Panc1 (cell line): Measurements from ENCODE around the gene ACER3. TPM values are rescaled to one million over a fixed set of nuclear protein-coding genes. Genes with fewer than 3 reads are reported as not detected.

Experiments
- ATAC-seq: fragments of 200-7000 bp; cut with Tn5 transposase; 2 replicates; pipeline ENCODE4 v1.9.1; 2020; ENCODE audit warnings: mild to moderate bottlenecking, moderate library complexity
- BruUV-seq: library from RNA; stranded (reverse); fragments of 400-500 nt; replicated peaks from 2 replicates; lab custom pipeline; 2021; lab: Mats Ljungman, UMichigan
- CTCF ChIA-PET: fragments of 300-600 bp; sonication (Branson Sonifier 250); formaldehyde crosslinking; loops from one replicate; lab custom pipeline; 2022; ENCODE audit warnings: antibody characterized with exemption; lab: Charles Lee
- POLR2A ChIA-PET: fragments of 300-600 bp; sonication (Branson Sonifier 250); formaldehyde crosslinking; loops from one replicate; lab custom pipeline; 2022; ENCODE audit warnings: antibody characterized with exemption; lab: Charles Lee
- DNase-seq: peaks from one replicate; pipeline ENCODE4 v3.0.0-alpha.2; 2010; ENCODE audit warnings: low read depth, low spot score
- H3K27ac ChIP-seq: 2 replicates; pipeline ENCODE4 v1.5.1; 2011; ENCODE audit warnings: mild to moderate bottlenecking, low read length, inconsistent platforms
- H3K27me3 ChIP-seq: fragments of 200-500 bp; sonication (Bioruptor generic); 2 replicates; pipeline ENCODE4 v1.6.0; 2014; ENCODE audit warnings: low read length, inconsistent platforms; ENCODE audit not compliant: control insufficient read depth, insufficient read depth
- H3K36me3 ChIP-seq: fragments of 200-500 bp; sonication (Bioruptor generic); 2 replicates; pipeline ENCODE4 v1.5.1; 2014; ENCODE audit warnings: inconsistent platforms, mild to moderate bottlenecking, low read length, moderate library complexity; ENCODE audit not compliant: control insufficient read depth, insufficient read depth
- H3K4me1 ChIP-seq: 2 replicates; pipeline ENCODE4 v1.5.1; 2011; ENCODE audit warnings: inconsistent platforms, mild to moderate bottlenecking, low read length, moderate library complexity; ENCODE audit not compliant: control insufficient read depth, insufficient read depth
- H3K4me3 ChIP-seq, 2 experiments: 2 replicates each; pipeline ENCODE4 v1.5.1; 2011 to 2012; ENCODE audit warnings: low read depth in 2 of 2, low read length in 2 of 2, mild to moderate bottlenecking in 2 of 2, inconsistent platforms in 1 of 2, moderate library complexity in 1 of 2
- H3K9me3 ChIP-seq: fragments of 200-500 bp; sonication (Bioruptor generic); 2 replicates; pipeline ENCODE4 v1.5.1; 2014; ENCODE audit warnings: low read depth, mild to moderate bottlenecking, inconsistent platforms, low read length, moderate library complexity; ENCODE audit not compliant: control insufficient read depth, insufficient read depth
- CTCF ChIP-seq: fragments of 450-650 bp; IDR thresholded peaks from 2 replicates; pipeline ENCODE4 v1.5.1; 2017; ENCODE audit warnings: mild to moderate bottlenecking
- POLR2AphosphoS5 ChIP-seq: IDR thresholded peaks from 2 replicates; pipeline ENCODE4 v1.6.1; 2012; ENCODE audit warnings: mild to moderate bottlenecking, low read depth, low read length, moderate library complexity
- SIN3A ChIP-seq: IDR thresholded peaks from 2 replicates; pipeline ENCODE4 v1.6.1; 2012; ENCODE audit warnings: low read depth, mild to moderate bottlenecking, low read length, moderate library complexity, borderline replicate concordance; ENCODE audit not compliant: insufficient read depth
- TCF7L2 ChIP-seq: IDR thresholded peaks from 2 replicates; pipeline ENCODE4 v1.6.1; 2011; ENCODE audit warnings: mild to moderate bottlenecking, low read depth, low read length, inconsistent platforms
- in situ Hi-C: cut with HindIII; loops from 2 replicates; pipeline ENCODE4 v1.10.0; 2016; ENCODE audit warnings: low sequenced_read_pairs, low pct_unique_long_range_greater_than_20kb
- intact Hi-C: fragments of 100-400 bp; cut with micrococcal nuclease; formaldehyde crosslinking; loops from one replicate; pipeline ENCODE4 v1.10.0; 2022; ENCODE audit not compliant: unreplicated experiment
- total RNA-seq: library from RNA; stranded (reverse); gene quantifications from one replicate; pipeline ENCODE4 v1.2.1, GENCODE V29; 2021; ENCODE audit not compliant: unreplicated experiment
- TF ChIP-seq, protein P1 (sequence below), 2 experiments: IDR thresholded peaks; 2 replicates each; pipeline ENCODE4 v1.6.1; 2011 to 2012; ENCODE audit warnings: low read depth in 2 of 2, control low read depth in 1 of 2, low read length in 1 of 2, mild to moderate bottlenecking in 1 of 2, moderate library complexity in 1 of 2; ENCODE audit not compliant: insufficient read depth in 1 of 2

ACER3 gene
- total RNA-seq, 1 experiment from 2014 or later, result 41.8 TPM

DNA sequence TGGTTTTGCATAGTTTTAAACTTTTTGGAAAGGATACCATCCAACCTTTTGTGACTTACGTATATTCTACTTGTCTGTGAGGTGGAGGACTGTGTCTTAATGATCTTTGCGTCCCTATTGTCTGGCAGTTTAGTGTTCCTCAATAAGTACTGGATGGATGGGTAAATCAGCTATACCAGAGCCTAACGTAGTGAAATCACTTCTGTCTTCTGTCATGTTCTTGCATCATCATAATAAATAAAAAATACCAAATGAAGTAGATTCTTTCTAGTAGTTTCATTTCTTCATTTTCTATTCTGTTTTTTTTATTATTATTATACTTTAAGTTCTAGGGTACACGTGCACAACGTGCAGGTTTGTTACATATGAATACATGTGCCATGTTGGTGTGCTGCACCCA lies 66.4 kb downstream of the ACER3 start:
- in situ Hi-C loops, result no loop called here
- TF ChIP-seq CTCF (no peak), POLR2AphosphoS5 (no peak), SIN3A (no peak), TCF7L2 (no peak)
- TF ChIP-seq, protein P1, sequence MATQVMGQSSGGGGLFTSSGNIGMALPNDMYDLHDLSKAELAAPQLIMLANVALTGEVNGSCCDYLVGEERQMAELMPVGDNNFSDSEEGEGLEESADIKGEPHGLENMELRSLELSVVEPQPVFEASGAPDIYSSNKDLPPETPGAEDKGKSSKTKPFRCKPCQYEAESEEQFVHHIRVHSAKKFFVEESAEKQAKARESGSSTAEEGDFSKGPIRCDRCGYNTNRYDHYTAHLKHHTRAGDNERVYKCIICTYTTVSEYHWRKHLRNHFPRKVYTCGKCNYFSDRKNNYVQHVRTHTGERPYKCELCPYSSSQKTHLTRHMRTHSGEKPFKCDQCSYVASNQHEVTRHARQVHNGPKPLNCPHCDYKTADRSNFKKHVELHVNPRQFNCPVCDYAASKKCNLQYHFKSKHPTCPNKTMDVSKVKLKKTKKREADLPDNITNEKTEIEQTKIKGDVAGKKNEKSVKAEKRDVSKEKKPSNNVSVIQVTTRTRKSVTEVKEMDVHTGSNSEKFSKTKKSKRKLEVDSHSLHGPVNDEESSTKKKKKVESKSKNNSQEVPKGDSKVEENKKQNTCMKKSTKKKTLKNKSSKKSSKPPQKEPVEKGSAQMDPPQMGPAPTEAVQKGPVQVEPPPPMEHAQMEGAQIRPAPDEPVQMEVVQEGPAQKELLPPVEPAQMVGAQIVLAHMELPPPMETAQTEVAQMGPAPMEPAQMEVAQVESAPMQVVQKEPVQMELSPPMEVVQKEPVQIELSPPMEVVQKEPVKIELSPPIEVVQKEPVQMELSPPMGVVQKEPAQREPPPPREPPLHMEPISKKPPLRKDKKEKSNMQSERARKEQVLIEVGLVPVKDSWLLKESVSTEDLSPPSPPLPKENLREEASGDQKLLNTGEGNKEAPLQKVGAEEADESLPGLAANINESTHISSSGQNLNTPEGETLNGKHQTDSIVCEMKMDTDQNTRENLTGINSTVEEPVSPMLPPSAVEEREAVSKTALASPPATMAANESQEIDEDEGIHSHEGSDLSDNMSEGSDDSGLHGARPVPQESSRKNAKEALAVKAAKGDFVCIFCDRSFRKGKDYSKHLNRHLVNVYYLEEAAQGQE (IDR thresholded peaks at IDR 0.05; ENCODE audit: insufficient read depth in 1 of 2, low read depth in 2 of 2, low read length in 1 of 2), result no peak
- intact Hi-C loops, result no loop called here
- ChIA-PET CTCF (no interaction called here), POLR2A (no interaction called here)
- ATAC-seq (no peak), DNase-seq (no peak)
- Histone ChIP-seq H3K27me3 (no peaks in the 10 kb centered on the region), H3K4me3 (no peak overlapping the region), H3K36me3 (no peaks in the 10 kb centered on the region), H3K4me1 (no peaks in the 10 kb centered on the region), H3K9me3 (no peaks in the 10 kb centered on the region), H3K27ac (no peak overlapping the region)
- no TSS peak for BruUV-seq

- TF ChIP-seq, protein P1 (IDR thresholded peaks at IDR 0.05; ENCODE audit: insufficient read depth in 1 of 2, low read depth in 2 of 2, low read length in 1 of 2), result no peak
- TF ChIP-seq TCF7L2 (no peak), SIN3A (no peak), POLR2AphosphoS5 (no peak), CTCF (no peak)
- BruUV-seq, result no TSS peak
Measured at GRCh38 chr11:76935042-76935441, 74.3 kb downstream of the ACER3 start.

More at GRCh38 chr11:76935042-76935441, 74.3 kb downstream of the ACER3 start:
- intact Hi-C loops, result no loop called here
- ChIA-PET CTCF (no interaction called here), POLR2A (no interaction called here)
- H3K36me3 ChIP-seq, result peaks cover 2% of the 10 kb centered on the region; the same call in 1 of the 2 replicates
- H3K27ac ChIP-seq, result no peak overlapping the region
- ATAC-seq, result no peak
- H3K9me3 ChIP-seq, result peaks cover 20% of the 10 kb centered on the region; the same call in 1 of the 2 replicates
- in situ Hi-C loops, result no loop called here
- H3K27me3 ChIP-seq, result no peaks in the 10 kb centered on the region
- H3K4me1 ChIP-seq, result peaks cover 16% of the 10 kb centered on the region
- no peak overlapping the region for H3K4me3 ChIP-seq
- no peak for DNase-seq
